ENCODE results near the gene GRK1. TPM values are rescaled to one million over a fixed set of nuclear protein-coding genes. Genes with fewer than 3 reads are reported as not detected.

Gene GRK1
- total RNA-seq, 2 experiments from 2014 or later: not detected

GRCh38 chr13:113647351-113648215, 19.4 kb upstream of the GRK1 start:
- Histone ChIP-seq H3K27ac (ENCODE audit: low read depth in 1 of 2, low read length in 2 of 2) (no peak overlapping the region), H3K4me3 (ENCODE audit: low read length) (no peak overlapping the region), H3K4me1 (ENCODE audit: insufficient read depth, low read length) (peaks cover 12% of the 10 kb centered on the region), H3K27me3 (ENCODE audit: control insufficient read depth in 1 of 2, insufficient read depth in 2 of 2, low read length in 2 of 2) (no peaks in the 10 kb centered on the region), H3K36me3 (ENCODE audit: insufficient read depth, low read length) (no peaks in the 10 kb centered on the region), H3K9me3 (ENCODE audit: control insufficient read depth in 1 of 2, insufficient read depth in 1 of 2, low read length in 2 of 2) (peaks cover 0 to 2% of the 10 kb centered on the region in 2 experiments)
- H3K4me3 Mint-ChIP-seq: peak overlapping the region; percentile 0
- peak overlapping the region; percentile 14 for H3K27ac Mint-ChIP-seq
- ATAC-seq (ENCODE audit: poor library complexity) (no peak), DNase-seq (peak in 2 of 14 experiments; percentile 11 to 28)
- H3K27me3 Mint-ChIP-seq: no peaks in the 10 kb centered on the region
- ChIA-PET CTCF (no interaction called here), POLR2A (no interaction called here)
- no peak for TF ChIP-seq CTCF (IDR thresholded peaks at IDR 0.05)
- H3K9me3 Mint-ChIP-seq: no peaks in the 10 kb centered on the region
- H3K36me3 Mint-ChIP-seq (ENCODE audit: low read depth): no peaks in the 10 kb centered on the region
- peaks cover 33% of the 10 kb centered on the region for H3K4me1 Mint-ChIP-seq (ENCODE audit: low read depth)
- intact Hi-C loops (cut with DNase I, micrococcal nuclease): no loop called here

- no peak overlapping the region for H3K27ac Mint-ChIP-seq
- intact Hi-C loops (cut with DNase I, micrococcal nuclease): no loop called here
- H3K9me3 ChIP-seq (ENCODE audit: control insufficient read depth in 1 of 2, insufficient read depth in 1 of 2, low read length in 2 of 2): peaks cover 0 to 8% of the 10 kb centered on the region in 2 experiments
- no peaks in the 10 kb centered on the region for H3K27me3 ChIP-seq (ENCODE audit: control insufficient read depth in 1 of 2, insufficient read depth in 2 of 2, low read length in 2 of 2)
- DNase-seq (peak in 1 of 14 experiments; percentile 28), ATAC-seq (ENCODE audit: poor library complexity) (no peak)
- H3K4me1 ChIP-seq (ENCODE audit: insufficient read depth, low read length): peaks cover 12% of the 10 kb centered on the region
- peaks cover 33% of the 10 kb centered on the region for H3K4me1 Mint-ChIP-seq (ENCODE audit: low read depth)
- no peaks in the 10 kb centered on the region for H3K27me3 Mint-ChIP-seq
- no peak overlapping the region for H3K4me3 Mint-ChIP-seq
- no peak overlapping the region for H3K4me3 ChIP-seq (ENCODE audit: low read length)
- ChIA-PET CTCF (no interaction called here), POLR2A (no interaction called here)
- no peak overlapping the region for H3K27ac ChIP-seq (ENCODE audit: low read depth in 1 of 2, low read length in 2 of 2)
- no peaks in the 10 kb centered on the region for H3K9me3 Mint-ChIP-seq
- TF ChIP-seq CTCF (IDR thresholded peaks at IDR 0.05): no peak
- no peaks in the 10 kb centered on the region for H3K36me3 ChIP-seq (ENCODE audit: insufficient read depth, low read length)
- H3K36me3 Mint-ChIP-seq (ENCODE audit: low read depth): no peaks in the 10 kb centered on the region
Observed at GRCh38 chr13:113648216-113648610, 18.8 kb upstream of the GRK1 start.

- Histone ChIP-seq H3K27ac (ENCODE audit: low read depth in 1 of 2, low read length in 2 of 2) (no peak overlapping the region), H3K36me3 (ENCODE audit: insufficient read depth, low read length) (no peaks in the 10 kb centered on the region), H3K27me3 (ENCODE audit: control insufficient read depth in 1 of 2, insufficient read depth in 2 of 2, low read length in 2 of 2) (no peaks in the 10 kb centered on the region), H3K4me1 (ENCODE audit: insufficient read depth, low read length) (peaks cover 17% of the 10 kb centered on the region), H3K4me3 (ENCODE audit: low read length) (no peak overlapping the region), H3K9me3 (ENCODE audit: control insufficient read depth in 1 of 2, insufficient read depth in 1 of 2, low read length in 2 of 2) (peaks cover 0 to 8% of the 10 kb centered on the region in 2 experiments)
- Mint-ChIP-seq H3K4me3 (no peak overlapping the region), H3K27me3 (no peaks in the 10 kb centered on the region), H3K27ac (no peak overlapping the region), H3K36me3 (ENCODE audit: low read depth) (no peaks in the 10 kb centered on the region), H3K4me1 (ENCODE audit: low read depth) (peaks cover 33% of the 10 kb centered on the region), H3K9me3 (no peaks in the 10 kb centered on the region)
- intact Hi-C loops (cut with DNase I, micrococcal nuclease): no loop called here
- ATAC-seq (ENCODE audit: poor library complexity) (no peak), DNase-seq (no peak)
- POLR2A ChIA-PET: no interaction called here
- TF ChIP-seq CTCF (IDR thresholded peaks at IDR 0.05): no peak
- CTCF ChIA-PET: no interaction called here
Observed at GRCh38 chr13:113649212-113649611, 17.8 kb upstream of the GRK1 start.
